HG03060 (cell line): ENCODE data around the gene TCP1.
"Not testable (repeated sequence)": the region's sequence is repeated elsewhere in the genome, so short reads cannot be mapped to it uniquely, and the experiment has no call there.

Source experiments
- ATAC-seq: cut with Tn5 transposase; IDR thresholded peaks from one replicate; pipeline ENCODE4 v1.9.1; 2021; ENCODE audit warnings: low read depth, moderate number of reproducible peaks; ENCODE audit not compliant: unreplicated experiment

Gene TCP1

GRCh38 chr6:159778131-159778530, 11.3 kb downstream of the TCP1 start:
- ATAC-seq = no peak

GRCh38 chr6:159777240-159777904, 12.0 kb downstream of the TCP1 start:
- ATAC-seq = no peak

GRCh38 chr6:159772196-159772595, 17.2 kb downstream of the TCP1 start:
- ATAC-seq = no peak

GRCh38 chr6:159769470-159769869, 19.9 kb downstream of the TCP1 start:
- ATAC-seq = no peak

- no peak for ATAC-seq
Measured at GRCh38 chr6:159766906-159767305, 22.5 kb downstream of the TCP1 start.

- ATAC-seq = no peak
Measured at GRCh38 chr6:159762681-159763293, 26.6 kb downstream of the TCP1 start.

- peak; percentile 91 for ATAC-seq
Measured at GRCh38 chr6:159761873-159762680, 27.3 kb downstream of the TCP1 start, which contains the start of gene ACAT2. TSS of gene ACAT2 (plus strand) at chr6:159762045. CDS start at chr6:159762088, 43 bp downstream.

- ATAC-seq = peak; percentile 27
Measured at GRCh38 chr6:159761129-159761872, 28.1 kb downstream of the TCP1 start.

GRCh38 chr6:159760602-159761057, 28.8 kb downstream of the TCP1 start:
- no peak for ATAC-seq

GRCh38 chr6:159759645-159760044, 29.8 kb downstream of the TCP1 start:
- ATAC-seq = no peak

- ATAC-seq = no peak
Measured at GRCh38 chr6:159758031-159759001, 31.1 kb downstream of the TCP1 start.

- no peak for ATAC-seq
Measured at GRCh38 chr6:159756508-159756907, 32.9 kb downstream of the TCP1 start.

- ATAC-seq = no peak
Measured at GRCh38 chr6:159754959-159755914, 34.2 kb downstream of the TCP1 start.

- ATAC-seq = no peak
Measured at GRCh38 chr6:159754401-159754800, 35.0 kb downstream of the TCP1 start.

- ATAC-seq = no peak
Measured at GRCh38 chr6:159753081-159753872, 36.1 kb downstream of the TCP1 start.

GRCh38 chr6:159751448-159751847, 38.0 kb downstream of the TCP1 start:
- ATAC-seq = no peak

- ATAC-seq = not testable (repeated sequence)
Measured at GRCh38 chr6:159748127-159748526, 41.3 kb downstream of the TCP1 start.

GRCh38 chr6:159746759-159747158, 42.6 kb downstream of the TCP1 start:
- ATAC-seq = no peak
